GM19238 (cell line): ENCODE measurements around the gene EIF1AY.
"Not testable (repeated sequence)": the region's sequence is repeated elsewhere in the genome, so short reads cannot be mapped to it uniquely, and the experiment has no call there.

Source experiments
- DNase-seq: peaks from one replicate; pipeline ENCODE4 v3.0.0; 2011; ENCODE audit warnings: low spot score; ENCODE audit not compliant: insufficient read length

EIF1AY gene

GRCh38 chrY:20575531-20576121 lies at the start of gene EIF1AY:
TSS of gene EIF1AY (plus strand) at chrY:20575776. CDS start at chrY:20575872, 96 bp downstream.
- DNase-seq, result no peak

- DNase-seq, result no peak
Measured at GRCh38 chrY:20528435-20528834, 47.1 kb upstream of the EIF1AY start.

GRCh38 chrY:20538186-20538585 lies 37.4 kb upstream of the EIF1AY start:
- DNase-seq, result no peak

GRCh38 chrY:20538933-20539332 lies 36.6 kb upstream of the EIF1AY start:
- no peak for DNase-seq

- DNase-seq, result no peak
Measured at GRCh38 chrY:20544451-20544960, 31.1 kb upstream of the EIF1AY start.

- DNase-seq, result no peak
Measured at GRCh38 chrY:20546071-20546470, 29.5 kb upstream of the EIF1AY start.

- DNase-seq, result no peak
Measured at GRCh38 chrY:20549289-20549688, 26.3 kb upstream of the EIF1AY start.

- no peak for DNase-seq
Measured at GRCh38 chrY:20551840-20552239, 23.7 kb upstream of the EIF1AY start.

- DNase-seq, result not testable (repeated sequence)
Measured at GRCh38 chrY:20552764-20553323, 22.7 kb upstream of the EIF1AY start.

- no peak for DNase-seq
Measured at GRCh38 chrY:20555820-20556219, 19.8 kb upstream of the EIF1AY start.

- no peak for DNase-seq
Measured at GRCh38 chrY:20558677-20559076, 16.9 kb upstream of the EIF1AY start.

GRCh38 chrY:20559873-20560512 lies 15.6 kb upstream of the EIF1AY start:
- no peak for DNase-seq

GRCh38 chrY:20571306-20571705 lies 4.3 kb upstream of the EIF1AY start:
- no peak for DNase-seq

GRCh38 chrY:20576506-20576905 lies 930 bp downstream of the EIF1AY start:
- DNase-seq, result no peak

- no peak for DNase-seq
Measured at GRCh38 chrY:20578206-20578605, 2.6 kb downstream of the EIF1AY start.

GRCh38 chrY:20581687-20582086 lies 6.1 kb downstream of the EIF1AY start:
- DNase-seq, result no peak

- no peak for DNase-seq
Measured at GRCh38 chrY:20586161-20586560, 10.6 kb downstream of the EIF1AY start.
